ENCODE measurements around the gene PIGS. TPM values are rescaled to one million over a fixed set of nuclear protein-coding genes. Genes with fewer than 3 reads are reported as not detected.

Gene PIGS
- total and polyA plus RNA-seq, 2 of the 4 experiments (the other 2 are of a cell fraction): 28.7 to 78.9 TPM

GRCh38 chr17:28599311-28600184 lies 28.2 kb upstream of the PIGS start (continued):
- no peak for TF ChIP-seq ELK1 (IDR thresholded peaks at IDR 0.05; ENCODE audit: borderline replicate concordance, low read depth, low read length)

- Histone ChIP-seq H2BK120ac (ENCODE audit: low read depth, low read length) (peak within 1 kb of the TSS; percentile 63; the same call in 1 of the 2 replicates), H3K36me3 (ENCODE audit: control insufficient read depth, insufficient read depth, low read length) (no peaks in the 10 kb centered on the region), H3K4me2 (ENCODE audit: low read depth, low read length) (peak within 1 kb of the TSS; percentile 92), H3K18ac (ENCODE audit: low read depth, low read length) (peak within 1 kb of the TSS; percentile 17; the same call in 1 of the 2 replicates), H3K79me1 (ENCODE audit: low read depth in 1 of 2, low read length in 2 of 2) (peaks cover 9 to 25% of the 10 kb centered on the region in 2 experiments; a peak in 2 of 4 replicates), H3K27ac (ENCODE audit: insufficient read depth, low read length) (peak within 1 kb of the TSS; percentile 71), H3K56ac (ENCODE audit: extremely low read depth, insufficient read depth, low read length) (peak within 1 kb of the TSS; percentile 82), H4K91ac (ENCODE audit: insufficient read depth, low read depth, low read length) (peak within 1 kb of the TSS; percentile 59), H3K4me1 (ENCODE audit: control insufficient read depth, insufficient read depth, low read length) (peaks cover 2% of the 10 kb centered on the region), H3K4ac (ENCODE audit: low read depth, low read length) (peak within 1 kb of the TSS; percentile 92), H3K9me1 (ENCODE audit: insufficient read depth, low read length) (no peaks in the 10 kb centered on the region), H3K9me3 (ENCODE audit: control insufficient read depth, insufficient read depth, low read length) (no peaks in the 10 kb centered on the region), H3K4me3 (ENCODE audit: insufficient read depth, low read depth, low read length) (peak within 1 kb of the TSS; percentile 72), H4K20me1 (ENCODE audit: insufficient read depth, low read length) (peaks cover 3% of the 10 kb centered on the region; the same call in 1 of the 2 replicates), H3K14ac (replicated peaks; ENCODE audit: low read depth, low read length) (peak within 1 kb of the TSS; percentile 91), H3K27me3 (ENCODE audit: control insufficient read depth, insufficient read depth, low read length) (no peaks in the 10 kb centered on the region), H3K9ac (ENCODE audit: low read depth, low read length) (peak within 1 kb of the TSS; percentile 76), H2AK9ac (replicated peaks; ENCODE audit: low read depth, low read length, poor library complexity) (peak within 1 kb of the TSS; percentile 84), H2BK5ac (ENCODE audit: low read depth, low read length, poor library complexity, severe bottlenecking) (peak within 1 kb of the TSS; percentile 73), H2AFZ (replicated peaks; ENCODE audit: low read length, poor library complexity) (peak within 1 kb of the TSS; percentile 94), H3K23ac (ENCODE audit: low read depth, low read length) (peak within 1 kb of the TSS; percentile 90), H2BK15ac (ENCODE audit: low read depth, low read length) (peak within 1 kb of the TSS; percentile 75; the same call in 1 of the 3 replicates), H4K8ac (ENCODE audit: low read depth in 2 of 2, low read length in 2 of 2) (peak within 1 kb of the TSS; percentile 48 to 80), H2AK5ac (ENCODE audit: low read depth, low read length) (peak within 1 kb of the TSS; percentile 68; the same call in 1 of the 2 replicates), H2BK20ac (ENCODE audit: low read depth, low read length) (no peak within 1 kb of the TSS; the same call in 1 of the 2 replicates), H4K5ac (ENCODE audit: low read depth, low read length) (no peak within 1 kb of the TSS)
- WGBS, 2 experiments (ENCODE audit: extremely low coverage in 2 of 2, insufficient read length in 1 of 2): 1% methylated on average over 25 of the region's 44 CpGs; no CpG with 5 or more reads in 1 of the 2 experiments
- dilution Hi-C loops (cut with HindIII; ENCODE audit: low sequenced_read_pairs, unreplicated experiment): no loop called here
- in situ Hi-C loops (cut with MboI; ENCODE audit: low sequenced_read_pairs): no loop called here
- CTCF ChIA-PET: no interaction called here
- BruUV-seq (replicated peaks): no TSS peak
- DNase-seq: peak; percentile 88
- peak; percentile 96 for ATAC-seq (ENCODE audit: low read depth)
- intact Hi-C loops (cut with micrococcal nuclease): no loop called here
- POLR2A ChIA-PET (ENCODE audit: unreplicated experiment): no interaction called here
- TF ChIP-seq CTCF (conservative IDR thresholded peaks at IDR 0.05; ENCODE audit: low read depth, low read length) (no peak), POLR2A (IDR thresholded peaks at IDR 0.05; ENCODE audit: low read depth, low read length) (peak; percentile 95), MAFK (IDR thresholded peaks at IDR 0.05; ENCODE audit: low read depth, low read length) (peak; percentile 40; the same call in 1 of the 2 replicates), RCOR1 (IDR thresholded peaks at IDR 0.05; ENCODE audit: insufficient replicate concordance, low read length) (no peak), NFE2L2 (IDR thresholded peaks at IDR 0.05; ENCODE audit: low read depth, low read length) (no peak), MXI1 (IDR thresholded peaks at IDR 0.05; ENCODE audit: borderline replicate concordance, low read depth, low read length) (peak; percentile 64; the same call in 1 of the 2 replicates), CEBPB (IDR thresholded peaks at IDR 0.05; ENCODE audit: low read depth, low read length) (no peak), FOS (IDR thresholded peaks at IDR 0.05; ENCODE audit: low read depth, low read length) (no peak), MAZ (IDR thresholded peaks at IDR 0.05; ENCODE audit: borderline replicate concordance, low read depth, low read length) (peak; percentile 54; the same call in 1 of the 2 replicates)
Observed at GRCh38 chr17:28598799-28599310, 27.5 kb upstream of the PIGS start, which contains the start of gene SPAG5. Gene SPAG5, minus strand, starts transcription at chr17:28599025. Its CDS starts 79 bp downstream, at chr17:28598946.

Measured in IMR-90 (cell line).